HG02970 (cell line): Measurements from ENCODE around the gene CPLX4.

Experiments
- ATAC-seq: cut with Tn5 transposase; IDR thresholded peaks from one replicate; pipeline ENCODE4 v1.9.1; 2021; ENCODE audit warnings: mild to moderate bottlenecking, moderate library complexity, moderate number of reproducible peaks; ENCODE audit not compliant: unreplicated experiment, low FRiP score

CPLX4 gene

DNA sequence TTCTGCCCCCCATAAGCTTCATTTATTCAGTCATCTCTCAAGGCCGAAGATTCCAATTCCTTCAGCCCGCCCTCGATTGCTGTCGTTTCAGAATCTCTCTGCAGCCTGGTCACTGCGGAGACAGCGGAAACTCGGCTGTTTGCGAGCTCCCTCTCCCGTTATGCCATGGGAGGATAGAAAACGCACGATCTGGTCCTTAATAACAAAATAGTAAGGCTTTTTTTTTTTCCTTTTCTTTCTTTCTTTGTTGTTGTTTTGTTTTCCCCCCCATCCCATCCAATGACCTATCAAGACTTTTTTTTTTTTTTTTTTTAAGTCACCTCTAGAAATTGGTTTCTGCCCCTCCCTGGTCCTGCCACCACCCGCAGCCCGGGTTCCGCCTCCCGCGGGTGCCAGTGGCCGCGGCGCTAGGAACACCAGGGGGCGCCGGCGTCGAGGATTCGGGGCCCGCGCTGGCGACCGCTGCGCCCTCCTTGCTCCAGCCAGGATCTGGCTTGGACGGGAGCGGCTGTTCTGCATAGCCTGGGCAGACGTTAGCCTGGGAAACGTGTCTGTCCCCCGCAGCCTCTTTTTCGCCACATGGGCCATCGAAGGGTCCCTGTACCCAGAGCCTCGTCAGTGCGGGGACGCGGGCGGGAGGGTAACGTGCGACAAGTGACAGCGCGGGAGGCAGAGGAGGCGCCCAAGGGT is 10.1 kb downstream of the CPLX4 start:
- no peak for ATAC-seq

- no peak for ATAC-seq
These were observed 11.8 kb downstream of the CPLX4 start for GRCh38 chr18:59306640-59307039.

DNA sequence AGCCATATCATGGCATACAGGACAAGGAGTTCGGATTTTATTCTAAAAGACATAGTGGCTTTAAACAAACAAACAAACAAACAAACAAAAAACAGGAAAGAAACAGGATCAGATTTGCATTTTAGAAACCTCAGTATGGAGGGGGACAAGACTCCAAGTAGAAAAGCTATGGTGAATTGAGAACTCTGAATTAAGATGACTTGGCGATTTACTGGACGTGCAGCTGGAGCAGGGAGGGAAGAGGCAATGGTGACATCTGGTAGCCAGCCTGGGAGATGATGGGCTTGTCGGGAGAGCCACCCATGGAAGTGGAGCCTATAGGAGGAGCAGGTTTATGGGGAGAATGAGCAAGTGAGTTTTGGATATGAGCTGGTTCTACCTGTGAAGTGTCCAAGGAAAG is 13.2 kb downstream of the CPLX4 start:
- ATAC-seq = no peak

DNA sequence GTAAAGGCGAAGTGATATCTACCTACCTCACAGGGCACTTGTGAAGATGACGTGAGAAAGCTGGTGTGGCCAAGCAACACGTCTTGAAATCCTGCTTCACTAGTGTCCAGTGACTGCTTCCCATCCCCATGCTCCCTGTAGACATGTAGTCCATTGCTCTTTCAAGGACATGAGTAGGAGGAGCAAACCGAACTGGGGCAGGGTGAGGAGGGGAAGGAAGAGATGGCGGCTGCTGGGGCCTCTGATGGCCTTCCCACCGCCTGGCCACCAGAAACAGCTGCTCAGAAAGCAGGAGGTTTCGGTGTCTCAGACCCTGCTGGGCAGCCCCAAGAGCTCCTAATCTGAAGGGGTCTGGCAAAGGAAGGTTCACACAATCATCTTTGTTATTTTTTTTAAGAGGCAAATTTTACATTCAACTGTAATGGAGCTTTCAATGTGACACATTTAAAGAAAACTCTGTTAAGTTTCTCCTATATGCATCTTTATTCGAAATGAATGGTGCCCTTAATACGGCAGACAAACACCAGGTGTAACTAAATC is 14.7 kb downstream of the CPLX4 start:
- ATAC-seq = no peak

GRCh38 chr18:59303006-59303405 is 15.4 kb downstream of the CPLX4 start:
- ATAC-seq = no peak

- no peak for ATAC-seq
These were observed 16.5 kb downstream of the CPLX4 start for GRCh38 chr18:59301929-59302328.

- no peak for ATAC-seq
These were observed 17.7 kb downstream of the CPLX4 start for GRCh38 chr18:59300676-59301285.

- ATAC-seq = no peak
These were observed 19.6 kb downstream of the CPLX4 start for GRCh38 chr18:59298871-59299270.

- no peak for ATAC-seq
These were observed 25.1 kb downstream of the CPLX4 start for GRCh38 chr18:59293317-59293716.

DNA sequence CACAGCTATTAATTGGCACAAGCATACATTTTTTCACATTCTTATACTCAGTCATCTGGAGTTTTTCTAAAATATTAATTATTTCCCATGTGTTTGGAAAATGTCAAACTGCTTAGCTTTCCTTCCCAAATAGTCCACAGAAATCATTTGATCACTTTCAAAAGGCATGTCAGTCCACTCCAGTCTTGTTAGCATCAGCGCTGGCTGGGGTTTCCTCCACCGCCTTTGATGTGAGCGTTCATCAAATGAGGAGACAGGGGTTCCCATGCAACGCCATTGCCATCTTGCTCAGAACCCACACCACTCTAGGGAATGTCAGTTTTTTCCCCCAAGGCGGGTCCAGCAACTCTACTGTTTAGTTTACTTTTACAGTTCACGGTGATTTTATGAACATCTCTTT is 32.1 kb downstream of the CPLX4 start:
- no peak for ATAC-seq

- ATAC-seq = no peak
These were observed 36.1 kb downstream of the CPLX4 start for GRCh38 chr18:59282341-59282740.

DNA sequence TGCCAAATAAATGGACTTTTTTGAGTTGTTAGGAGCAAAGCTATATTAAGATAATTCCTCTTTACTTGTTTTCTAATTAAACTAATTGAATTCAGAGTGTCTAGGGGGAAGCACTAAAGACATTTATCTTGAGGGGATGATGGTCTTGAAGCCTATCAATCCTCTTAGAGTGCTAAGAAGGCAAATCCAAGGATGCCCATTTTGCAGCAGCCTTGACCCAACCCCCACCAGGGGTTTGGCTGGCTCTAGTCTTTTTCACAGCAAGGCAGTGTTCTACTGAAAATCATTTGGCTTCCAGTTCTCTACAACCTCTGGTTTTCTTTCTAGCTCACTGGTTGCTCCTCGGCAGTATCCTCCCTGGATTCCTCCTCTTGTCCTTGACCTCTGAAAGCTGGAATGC is 38.7 kb downstream of the CPLX4 start:
- ATAC-seq = no peak

GRCh38 chr18:59279193-59279592 is 39.3 kb downstream of the CPLX4 start:
- no peak for ATAC-seq

- ATAC-seq = no peak
These were observed 39.7 kb downstream of the CPLX4 start for GRCh38 chr18:59278793-59279192.

DNA sequence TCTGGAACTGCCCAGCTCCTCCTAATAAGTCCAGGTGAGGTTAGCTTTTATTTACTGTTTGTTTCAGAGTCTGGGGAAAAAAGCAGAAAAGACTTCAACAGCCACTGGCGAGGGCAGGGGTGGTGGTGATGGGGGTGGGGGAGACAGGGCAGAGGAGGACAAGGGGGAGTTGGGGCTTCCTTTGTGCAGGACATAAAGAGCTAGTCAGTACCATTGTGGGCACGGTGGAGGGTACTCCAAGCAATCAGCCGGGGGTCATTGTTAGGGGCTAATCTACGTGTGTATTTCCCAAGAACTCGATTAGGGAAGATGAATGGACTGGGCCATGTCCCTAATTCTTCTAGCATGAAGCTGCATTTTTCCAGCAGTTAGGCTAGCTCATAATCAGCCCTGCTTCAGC is 42.4 kb downstream of the CPLX4 start:
- ATAC-seq = no peak

DNA sequence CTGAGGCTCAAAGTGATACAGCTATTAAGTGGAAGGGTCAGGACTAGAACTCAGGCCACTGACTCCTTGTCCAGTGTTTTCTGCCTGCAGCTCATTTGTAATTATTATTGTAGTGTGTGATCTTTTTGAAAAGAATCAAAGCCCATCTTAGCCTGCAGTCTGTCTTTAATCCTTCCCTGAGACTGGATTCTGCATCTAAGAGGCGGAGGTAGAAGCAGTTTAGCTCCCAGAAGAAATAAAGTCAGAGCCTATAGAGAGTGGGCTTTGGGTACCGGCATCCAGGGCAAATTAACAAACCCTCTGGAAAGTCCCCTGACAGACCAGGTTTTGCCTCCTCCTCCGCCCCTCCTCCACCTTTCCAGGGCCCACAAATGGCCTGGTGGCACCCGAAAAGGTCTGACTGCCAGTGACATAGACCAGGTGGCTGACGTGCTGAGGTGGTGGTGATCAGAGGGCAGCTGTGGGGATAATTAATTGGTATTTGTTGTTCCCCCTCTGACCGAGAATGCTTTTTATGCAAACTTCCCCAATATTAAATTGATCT is 43.0 kb downstream of the CPLX4 start:
- ATAC-seq = no peak

- ATAC-seq = no peak
These were observed 43.9 kb downstream of the CPLX4 start for GRCh38 chr18:59274533-59274928.

- ATAC-seq = no peak
These were observed 44.5 kb downstream of the CPLX4 start for GRCh38 chr18:59273759-59274532.

DNA sequence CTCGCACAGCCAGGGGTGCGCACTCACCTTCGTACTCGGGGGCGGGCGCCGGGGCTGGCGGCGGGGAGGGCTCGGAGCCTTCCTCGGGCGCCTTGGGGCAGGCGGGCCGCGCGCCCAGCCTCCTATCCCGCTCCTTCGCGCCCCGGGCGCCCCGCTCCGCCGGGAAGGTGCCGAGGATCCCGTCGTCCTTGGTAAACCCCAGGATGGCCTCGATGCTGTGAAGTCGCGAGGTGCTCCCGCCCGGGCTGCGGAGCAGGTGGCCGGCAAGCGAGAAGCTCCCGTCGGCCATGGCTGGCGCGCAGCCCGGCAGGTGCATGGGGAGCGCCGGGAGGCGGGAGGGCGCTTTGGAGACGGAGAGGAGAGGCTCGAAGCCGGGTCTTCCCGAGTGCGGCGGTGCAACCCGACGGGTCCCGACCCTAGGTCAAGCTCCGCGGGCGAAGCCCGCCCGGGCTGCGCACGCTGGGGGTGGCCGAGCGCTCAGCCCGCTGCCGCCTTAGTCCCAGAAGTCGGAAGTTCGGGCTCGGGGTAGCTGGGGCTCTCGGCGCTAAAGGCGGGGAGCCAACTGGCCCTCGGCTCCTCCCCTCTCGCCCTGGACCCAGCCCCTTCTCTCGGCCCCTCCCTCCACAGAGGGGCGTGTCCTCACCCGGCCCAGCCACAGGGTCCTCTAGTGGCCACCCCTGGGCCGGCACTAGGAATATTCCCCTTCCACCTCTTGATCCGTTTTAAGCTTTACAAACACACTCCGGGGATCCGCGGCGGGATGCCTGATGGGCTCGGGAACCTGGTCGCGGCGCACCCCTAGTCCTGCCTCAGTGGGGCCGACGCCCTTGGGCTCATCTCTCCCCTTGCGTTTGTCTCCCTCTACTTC is 45.3 kb downstream of the CPLX4 start, which contains the start of gene RAX:
RAX (minus strand) TSS at position 564 of the 868 bp plus-strand sequence; CDS start at position 316, 248 bp downstream.
- ATAC-seq = no peak
